HepG2 (cell line): Measurements from ENCODE around the gene C5orf24. TPM values are rescaled to one million over a fixed set of nuclear protein-coding genes. Genes with fewer than 3 reads are reported as not detected.

Experiments
- CBX5 ChIP-seq: sonication (generic); formaldehyde crosslinking; IDR thresholded peaks from 2 replicates; pipeline ENCODE4 v1.4.0; 2020; ENCODE audit warnings: missing genetic modification reagents, borderline replicate concordance
- FOXK2 ChIP-seq: fragments of 450-650 bp; IDR thresholded peaks from 2 replicates; pipeline ENCODE4 v1.6.1; 2016
- GMEB1 ChIP-seq: sonication (generic); formaldehyde crosslinking; IDR thresholded peaks from 2 replicates; pipeline ENCODE4 v1.5.1; 2020; ENCODE audit warnings: missing genetic modification reagents, mild to moderate bottlenecking, borderline replicate concordance
- IRX3 ChIP-seq: sonication (generic); formaldehyde crosslinking; IDR thresholded peaks from 2 replicates; pipeline ENCODE4 v1.8.1; 2023; ENCODE audit warnings: mild to moderate bottlenecking, low read depth, missing genetic modification reagents, borderline replicate concordance
- ISX ChIP-seq: sonication (generic); formaldehyde crosslinking; conservative IDR thresholded peaks from 2 replicates; pipeline ENCODE4 v1.5.0; 2020; ENCODE audit warnings: missing genetic modification reagents
- KMT2B ChIP-seq: IDR thresholded peaks from 2 replicates; pipeline ENCODE4 v1.6.1; 2016; ENCODE audit warnings: missing genetic modification reagents, missing compliant biosample characterization
- MTERF4 ChIP-seq: sonication (generic); formaldehyde crosslinking; IDR thresholded peaks from 2 replicates; pipeline ENCODE4 v1.8.0; 2023; ENCODE audit warnings: mild to moderate bottlenecking, missing genetic modification reagents
- PHF20 ChIP-seq: sonication (generic); formaldehyde crosslinking; IDR thresholded peaks from 2 replicates; pipeline ENCODE4 v1.5.0; 2020; ENCODE audit warnings: mild to moderate bottlenecking, missing genetic modification reagents
- SALL1 ChIP-seq: sonication (generic); formaldehyde crosslinking; IDR thresholded peaks from 2 replicates; pipeline ENCODE4 v1.8.0; 2022; ENCODE audit warnings: mild to moderate bottlenecking, missing genetic modification reagents
- SKI ChIP-seq: fragments of 450-650 bp; IDR thresholded peaks from one replicate; pipeline ENCODE4 v1.6.1; 2018; ENCODE audit warnings: mild to moderate bottlenecking; ENCODE audit not compliant: partially characterized antibody
- SMAD3 ChIP-seq: sonication (generic); formaldehyde crosslinking; IDR thresholded peaks from 2 replicates; pipeline ENCODE4 v1.4.0; 2020; ENCODE audit warnings: missing genetic modification reagents
- SNRNP70 ChIP-seq: fragments of 200-400 bp; formaldehyde crosslinking; IDR thresholded peaks from 2 replicates; pipeline ENCODE4 v1.6.1; 2017; ENCODE audit warnings: mild to moderate bottlenecking, low read depth, low read length, moderate library complexity
- SRSF9 ChIP-seq: fragments of 200-400 bp; formaldehyde crosslinking; IDR thresholded peaks from 2 replicates; pipeline ENCODE4 v1.6.1; 2018; ENCODE audit warnings: borderline replicate concordance, mild to moderate bottlenecking, low read depth, low read length; ENCODE audit not compliant: insufficient read depth, poor library complexity, severe bottlenecking
- TAF15 ChIP-seq: fragments of 200-400 bp; formaldehyde crosslinking; IDR thresholded peaks from one replicate; pipeline ENCODE4 v1.6.1; 2018; ENCODE audit warnings: mild to moderate bottlenecking, low read depth, low read length; ENCODE audit not compliant: poor library complexity, severe bottlenecking
- USF2 ChIP-seq, 2 experiments: sonication (generic) in 1 of 2; formaldehyde crosslinking in 1 of 2; IDR thresholded peaks; 2 replicates each; pipeline versions ENCODE4 v1.5.1 to v1.6.1; 2011 to 2020; ENCODE audit warnings: borderline replicate concordance in 1 of 2, low read depth in 1 of 2, low read length in 1 of 2, mild to moderate bottlenecking in 1 of 2, missing genetic modification reagents in 1 of 2, moderate library complexity in 1 of 2
- ZNF101 ChIP-seq: sonication (generic); formaldehyde crosslinking; IDR thresholded peaks from 2 replicates; pipeline ENCODE4 v1.4.0; 2020; ENCODE audit warnings: mild to moderate bottlenecking, low read depth, missing genetic modification reagents, borderline replicate concordance
- ZNF136 ChIP-seq: sonication (generic); formaldehyde crosslinking; IDR thresholded peaks from 2 replicates; pipeline ENCODE4 v1.8.1; 2022; ENCODE audit warnings: low read depth, mild to moderate bottlenecking, moderate library complexity, missing genetic modification reagents
- ZNF282 ChIP-seq: fragments of 450-650 bp; IDR thresholded peaks from 2 replicates; pipeline ENCODE4 v1.6.1; 2018; ENCODE audit not compliant: partially characterized antibody
- ZNF343 ChIP-seq: sonication (generic); formaldehyde crosslinking; IDR thresholded peaks from 2 replicates; pipeline ENCODE4 v1.4.0; 2020; ENCODE audit warnings: mild to moderate bottlenecking, missing genetic modification reagents
- ZNF556 ChIP-seq: sonication (generic); formaldehyde crosslinking; IDR thresholded peaks from 2 replicates; pipeline ENCODE4 v1.4.0; 2020; ENCODE audit warnings: mild to moderate bottlenecking, missing genetic modification reagents, borderline replicate concordance
- ZNF572 ChIP-seq: sonication (generic); formaldehyde crosslinking; IDR thresholded peaks from 2 replicates; pipeline ENCODE4 v1.5.1; 2020; ENCODE audit warnings: mild to moderate bottlenecking, missing genetic modification reagents
- ZNF597 ChIP-seq: sonication (generic); formaldehyde crosslinking; IDR thresholded peaks from 2 replicates; pipeline ENCODE4 v1.5.0; 2020; ENCODE audit warnings: missing genetic modification reagents
- ZNF703 ChIP-seq: sonication (generic); formaldehyde crosslinking; IDR thresholded peaks from 2 replicates; pipeline ENCODE4 v1.5.1; 2020; ENCODE audit warnings: missing genetic modification reagents, mild to moderate bottlenecking, moderate library complexity, borderline replicate concordance
- polyA plus RNA-seq, 8 experiments: library from polyadenylated mRNA; depleted of rRNA in 3 of 8; stranded (reverse) in 7 of 8; unstranded in 1 of 8; fragments of >200 nt; fragmentation: Illumina TruSeq in 4 of 8; extraction: Trizol in 4 of 8; gene quantifications; 2 replicates each; pipeline versions ENCODE4 v1.2.1 to v1.2.3, GENCODE V29; 2011 to 2016; ENCODE audit warnings: low read depth in 4 of 8, missing spikeins in 1 of 8, mixed read lengths in 1 of 8; ENCODE audit not compliant: insufficient read depth in 1 of 8
- total RNA-seq, 5 experiments: library from RNA; depleted of rRNA; stranded (reverse); fragments of >200 nt; fragmentation: Illumina TruSeq; extraction: Trizol; gene quantifications; 2 replicates each; pipeline ENCODE4 v1.2.3, GENCODE V29; 2016; ENCODE audit warnings: low read depth in 1 of 5

C5orf24 gene
- total and polyA plus RNA-seq, 2 of the 13 experiments (the other 11 are each of a cell fraction or from before 2014, with no cell fraction given) = 34.6 to 41.5 TPM

GRCh38 chr5:134845852-134846640, at the start of gene C5orf24 (continued):
- TF ChIP-seq ZNF136 (0 out of 2 replicates have a peak, but pooled peaks have one; percentile 40), ZNF282 (no peak), MTERF4 (CRISPR knock-in tag) (peak; percentile 90; the same call in 1 of the 2 replicates), SKI (peak; percentile 58), ZNF572 (CRISPR knock-in tag) (no peak), PHF20 (CRISPR knock-in tag) (peak; percentile 87), KMT2B (CRISPR knock-in tag) (peak; percentile 91), SRSF9 (no peak), ZNF703 (CRISPR knock-in tag) (no peak), ZNF101 (CRISPR knock-in tag) (0 out of 2 replicates have a peak, but pooled peaks have one; percentile 30), IRX3 (CRISPR knock-in tag) (peak; percentile 78; the same call in 1 of the 2 replicates), SMAD3 (CRISPR knock-in tag) (0 out of 2 replicates have a peak, but pooled peaks have one; percentile 16), GMEB1 (CRISPR knock-in tag) (peak; percentile 99), FOXK2 (no peak), CBX5 (CRISPR knock-in tag) (peak; percentile 43; the same call in 1 of the 2 replicates), ZNF556 (CRISPR knock-in tag) (peak; percentile 90), ISX (CRISPR knock-in tag) (0 out of 2 replicates have a peak, but pooled peaks have one; percentile 23), ZNF597 (CRISPR knock-in tag) (no peak), SNRNP70 (no peak), USF2 (IDR thresholded peaks at IDR 0.05; ENCODE audit: low read depth, low read length) (no peak), USF2 (CRISPR knock-in tag; IDR thresholded peaks at IDR 0.05; ENCODE audit: borderline replicate concordance) (no peak), SALL1 (peak; percentile 86), ZNF343 (no peak; the same call in 1 of the 2 replicates), TAF15 (peak; percentile 86)
